GM12873 (cell line): ENCODE data around the gene PADI3.

Source experiments
- TF ChIP-seq, protein P1 (sequence below): IDR thresholded peaks from 2 replicates; pipeline ENCODE4 v1.5.1; 2012; ENCODE audit warnings: low read depth, mild to moderate bottlenecking, moderate library complexity, low read length, control low read depth; ENCODE audit not compliant: insufficient read depth; ENCODE audit errors: missing control alignments

The PADI3 gene

DNA sequence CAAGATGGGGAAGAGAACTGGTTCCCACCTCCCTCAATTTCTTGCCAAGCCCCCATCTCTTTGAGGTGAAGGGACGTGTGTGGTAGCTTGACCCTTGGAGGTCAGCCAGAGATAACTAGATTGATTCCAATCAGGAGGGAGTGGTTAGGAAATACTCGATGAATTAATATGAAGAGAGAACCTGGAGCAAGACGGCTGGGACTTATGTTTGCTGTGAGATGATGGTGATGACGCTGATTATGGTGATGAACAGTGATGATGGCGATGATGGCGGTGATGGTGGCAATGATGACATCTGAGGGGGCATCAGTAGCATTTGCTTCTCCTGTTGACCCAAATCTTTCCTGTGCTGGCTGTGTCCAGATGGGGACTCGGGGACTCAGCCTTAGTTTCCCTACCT, 43.2 kb upstream of the PADI3 start:
- TF ChIP-seq, protein P1, sequence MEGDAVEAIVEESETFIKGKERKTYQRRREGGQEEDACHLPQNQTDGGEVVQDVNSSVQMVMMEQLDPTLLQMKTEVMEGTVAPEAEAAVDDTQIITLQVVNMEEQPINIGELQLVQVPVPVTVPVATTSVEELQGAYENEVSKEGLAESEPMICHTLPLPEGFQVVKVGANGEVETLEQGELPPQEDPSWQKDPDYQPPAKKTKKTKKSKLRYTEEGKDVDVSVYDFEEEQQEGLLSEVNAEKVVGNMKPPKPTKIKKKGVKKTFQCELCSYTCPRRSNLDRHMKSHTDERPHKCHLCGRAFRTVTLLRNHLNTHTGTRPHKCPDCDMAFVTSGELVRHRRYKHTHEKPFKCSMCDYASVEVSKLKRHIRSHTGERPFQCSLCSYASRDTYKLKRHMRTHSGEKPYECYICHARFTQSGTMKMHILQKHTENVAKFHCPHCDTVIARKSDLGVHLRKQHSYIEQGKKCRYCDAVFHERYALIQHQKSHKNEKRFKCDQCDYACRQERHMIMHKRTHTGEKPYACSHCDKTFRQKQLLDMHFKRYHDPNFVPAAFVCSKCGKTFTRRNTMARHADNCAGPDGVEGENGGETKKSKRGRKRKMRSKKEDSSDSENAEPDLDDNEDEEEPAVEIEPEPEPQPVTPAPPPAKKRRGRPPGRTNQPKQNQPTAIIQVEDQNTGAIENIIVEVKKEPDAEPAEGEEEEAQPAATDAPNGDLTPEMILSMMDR, result no peak

DNA sequence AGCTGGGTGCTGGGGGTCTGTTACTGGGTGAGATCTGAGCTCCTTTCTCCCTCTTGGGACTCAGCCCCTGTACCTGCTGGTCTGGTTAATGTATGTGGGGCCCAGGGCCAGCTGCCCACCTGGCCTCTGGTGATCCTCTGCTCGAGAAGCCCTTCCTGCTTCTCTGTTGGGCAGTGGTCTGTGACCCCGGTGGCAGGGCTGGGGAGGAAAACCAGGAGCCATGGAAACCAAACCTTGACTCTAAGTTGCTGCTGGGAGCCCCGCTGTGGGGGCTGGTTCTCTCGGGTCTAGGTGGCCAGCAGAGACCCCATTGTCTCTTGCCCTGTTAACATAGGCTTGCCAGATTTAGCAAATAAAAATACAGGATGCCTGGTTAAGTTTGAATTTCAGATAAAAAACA, 42.7 kb upstream of the PADI3 start:
- TF ChIP-seq, protein P1, result no peak

DNA sequence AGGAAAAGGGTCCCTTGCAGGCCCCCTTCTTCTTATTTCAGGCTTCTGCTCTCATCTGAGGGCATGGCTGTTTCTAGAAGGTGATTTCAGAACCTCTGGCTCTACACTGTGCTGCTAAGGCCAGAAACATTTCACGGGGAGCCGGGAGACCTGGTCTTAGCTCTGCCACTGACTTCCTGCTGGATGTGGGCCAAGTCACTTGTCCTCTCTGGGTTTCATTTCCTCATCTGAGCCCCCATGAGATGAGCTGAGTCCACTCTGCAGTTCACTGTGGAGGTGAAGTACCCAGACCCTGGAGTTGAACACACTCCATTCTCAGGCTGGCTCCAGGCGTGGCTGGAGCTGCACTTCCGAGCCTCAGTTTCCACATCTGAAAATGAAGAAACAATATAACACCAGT, 41.9 kb upstream of the PADI3 start:
- TF ChIP-seq, protein P1, result no peak

DNA sequence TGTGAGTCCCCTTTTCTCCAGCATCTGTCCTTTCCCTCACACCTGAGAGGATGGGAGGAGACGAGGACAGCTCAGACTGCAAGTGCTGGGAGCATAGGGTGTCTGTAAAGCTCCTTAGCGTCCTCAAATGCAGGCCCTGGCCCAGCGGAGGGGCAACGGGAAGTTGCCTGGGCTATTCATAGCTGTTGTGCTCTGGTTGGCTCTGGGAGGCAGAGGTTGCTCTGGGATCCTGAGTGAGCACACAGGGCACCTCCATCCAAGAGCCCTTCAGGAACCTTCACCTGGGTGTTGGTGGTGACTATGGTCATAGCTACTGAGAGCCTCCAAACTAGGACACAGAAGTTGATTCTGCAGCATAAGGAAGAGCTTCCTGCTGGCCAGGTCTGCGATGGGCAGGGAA, 41.4 kb upstream of the PADI3 start:
- TF ChIP-seq, protein P1, result no peak

DNA sequence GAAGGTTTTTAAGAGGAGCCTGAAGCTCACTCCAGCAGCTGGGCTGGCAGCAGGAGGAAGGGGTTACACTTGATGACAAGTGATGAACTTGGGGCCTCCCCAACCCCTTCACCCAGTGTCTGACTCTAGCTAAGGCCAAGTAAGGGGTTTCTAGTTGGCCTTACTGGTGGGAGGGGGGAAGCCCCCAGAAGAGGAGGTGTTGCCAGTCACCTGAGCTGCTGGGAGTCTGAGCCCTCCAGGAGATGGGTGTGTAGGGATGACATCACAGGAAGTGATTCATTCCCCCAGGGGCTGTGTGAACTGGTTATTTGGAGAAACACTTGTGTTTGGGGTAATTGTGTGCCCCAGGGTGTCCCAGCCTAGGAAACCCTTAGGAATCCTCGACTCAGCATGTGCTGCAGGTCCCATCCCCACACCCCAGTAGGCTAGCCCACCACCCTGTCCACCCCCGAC, 40.9 kb upstream of the PADI3 start:
- TF ChIP-seq, protein P1, result no peak

DNA sequence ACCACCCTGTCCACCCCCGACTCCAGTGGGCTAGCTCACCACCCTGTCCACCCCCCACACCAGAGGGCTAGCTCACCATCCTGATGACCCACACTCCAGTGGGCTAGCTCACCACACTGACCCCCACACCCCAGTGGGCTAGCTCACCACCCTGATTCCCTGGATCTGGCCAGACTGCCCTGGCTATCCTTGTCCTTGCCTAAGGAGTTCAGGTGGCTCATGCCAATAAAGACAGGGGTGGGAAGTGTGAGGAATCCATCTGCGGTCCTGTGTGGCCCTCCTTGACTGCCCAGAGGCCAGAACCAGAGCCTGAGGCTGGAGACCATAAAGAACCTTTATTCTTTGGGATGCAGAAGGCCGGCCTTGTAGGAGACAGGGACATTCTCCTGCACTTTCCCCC, 40.4 kb upstream of the PADI3 start:
- TF ChIP-seq, protein P1, result no peak

DNA sequence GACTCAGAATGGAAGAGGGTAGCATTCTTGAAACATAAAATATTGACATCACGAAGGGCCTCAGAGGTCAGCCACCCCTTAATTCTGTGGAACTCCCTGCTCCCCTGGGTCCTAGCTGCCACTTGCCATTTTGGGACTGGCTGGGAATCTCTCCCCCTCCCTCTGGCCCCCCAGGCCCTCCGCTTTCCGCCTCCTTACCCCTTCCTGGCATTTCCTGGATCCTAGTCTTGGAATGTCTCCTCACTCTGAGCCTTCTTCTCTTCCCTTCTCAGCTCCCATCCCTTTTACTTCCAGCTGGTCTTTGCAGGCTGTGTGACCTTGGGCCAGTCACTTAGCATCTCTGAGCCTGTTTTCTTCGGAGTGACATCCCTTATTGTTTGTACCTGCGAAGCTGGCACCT, 39.5 kb upstream of the PADI3 start:
- TF ChIP-seq, protein P1, result no peak
